Measurements from ENCODE around the gene CACFD1. TPM values are rescaled to one million over a fixed set of nuclear protein-coding genes. Genes with fewer than 3 reads are reported as not detected.
A peak's percentile ranks its signal among the peaks of the same experiment; 100 is the strongest.

The CACFD1 gene
- total RNA-seq, 1 donor from 2014 or later: 15.0 TPM

GRCh38 chr9:133485531-133486260 is 25.9 kb downstream of the CACFD1 start:
- ChIA-PET POLR2A (interaction anchor here (1.2 kb wide), 1 partner anchor 299 kb away, joined by 3 read pairs; no protein-coding TSS in a partner anchor), CTCF (interaction anchor here (0.6 to 6.4 kb wide), 7 partner anchors 11 to 954 kb away, joined by 3 to 54 read pairs (median 4); no protein-coding TSS in a partner anchor)
- DNase-seq (no peak), ATAC-seq (ENCODE audit: low read depth) (peak; percentile 67)
- peaks cover 5% of the 10 kb centered on the region for H3K4me1 Mint-ChIP-seq
- H3K27me3 Mint-ChIP-seq: peaks cover 1% of the 10 kb centered on the region
- no peak overlapping the region for H3K27ac Mint-ChIP-seq
- intact Hi-C loops (cut with micrococcal nuclease): loop anchor here (1.0 to 5.0 kb wide), 7 partner anchors 78 to 513 kb away; partner anchors contain the start of genes MED22 and RPL7A
- H3K4me3 Mint-ChIP-seq: peak overlapping the region; percentile 56
- TF ChIP-seq CTCF (IDR thresholded peaks at IDR 0.05): no peak
- H3K9me3 Mint-ChIP-seq: no peaks in the 10 kb centered on the region
- no peaks in the 10 kb centered on the region for H3K36me3 Mint-ChIP-seq (ENCODE audit: low read depth)

GRCh38 chr9:133487331-133487725 is 27.6 kb downstream of the CACFD1 start:
- CTCF ChIA-PET: interaction anchor here (1.2 to 6.4 kb wide), 5 partner anchors 71 to 465 kb away, joined by 3 to 54 read pairs (median 4); no protein-coding TSS in a partner anchor
- ATAC-seq (ENCODE audit: low read depth) (no peak), DNase-seq (no peak)
- H3K9me3 Mint-ChIP-seq: no peaks in the 10 kb centered on the region
- H3K27me3 Mint-ChIP-seq: peaks cover 1% of the 10 kb centered on the region
- POLR2A ChIA-PET: interaction anchor here (1.1 kb wide), 2 partner anchors 139 to 301 kb away, joined by 3 read pairs; partner anchors contain the start of genes MED22 and RPL7A
- H3K27ac Mint-ChIP-seq: no peak overlapping the region
- TF ChIP-seq CTCF (IDR thresholded peaks at IDR 0.05): no peak
- intact Hi-C loops (cut with micrococcal nuclease): loop anchor here (2.0 to 5.0 kb wide), 4 partner anchors 249 to 515 kb away; no protein-coding TSS in a partner anchor
- no peak overlapping the region for H3K4me3 Mint-ChIP-seq
- H3K36me3 Mint-ChIP-seq (ENCODE audit: low read depth): no peaks in the 10 kb centered on the region
- H3K4me1 Mint-ChIP-seq: peaks cover 5% of the 10 kb centered on the region

GRCh38 chr9:133488686-133489252 is 29.0 kb downstream of the CACFD1 start:
- intact Hi-C loops (cut with micrococcal nuclease): loop anchor here (5.0 kb wide), 2 partner anchors 386 to 516 kb away; no protein-coding TSS in a partner anchor
- ChIA-PET CTCF (interaction anchor here (0.8 kb wide), 1 partner anchor 309 kb away, joined by 4 read pairs; no protein-coding TSS in a partner anchor), POLR2A (no interaction called here)
- Mint-ChIP-seq H3K36me3 (ENCODE audit: low read depth) (no peaks in the 10 kb centered on the region), H3K4me3 (no peak overlapping the region), H3K4me1 (peaks cover 5% of the 10 kb centered on the region), H3K27ac (no peak overlapping the region), H3K9me3 (no peaks in the 10 kb centered on the region), H3K27me3 (peaks cover 1% of the 10 kb centered on the region)
- TF ChIP-seq CTCF (IDR thresholded peaks at IDR 0.05): no peak
- DNase-seq (no peak), ATAC-seq (ENCODE audit: low read depth) (no peak)

- no peaks in the 10 kb centered on the region for H3K36me3 Mint-ChIP-seq (ENCODE audit: low read depth)
- H3K9me3 Mint-ChIP-seq: no peaks in the 10 kb centered on the region
- H3K4me1 Mint-ChIP-seq: peaks cover 5% of the 10 kb centered on the region
- no peak for ATAC-seq (ENCODE audit: low read depth)
- TF ChIP-seq CTCF (IDR thresholded peaks at IDR 0.05): no peak
- no peak for DNase-seq
- POLR2A ChIA-PET: no interaction called here
- H3K27me3 Mint-ChIP-seq: peaks cover 1% of the 10 kb centered on the region
- CTCF ChIA-PET: no interaction called here
- intact Hi-C loops (cut with micrococcal nuclease): loop anchor here (5.0 kb wide), 2 partner anchors 387 to 517 kb away; no protein-coding TSS in a partner anchor
- no peak overlapping the region for H3K4me3 Mint-ChIP-seq
- no peak overlapping the region for H3K27ac Mint-ChIP-seq
Observed at GRCh38 chr9:133489253-133490190, 29.7 kb downstream of the CACFD1 start.
